DND-41 (cell line): ENCODE data around the gene RORC.

Experiments
- CTCF ChIP-seq: IDR thresholded peaks from 2 replicates; pipeline ENCODE4 v1.5.1; 2012; ENCODE audit warnings: borderline replicate concordance, low read length, moderate library complexity, mild to moderate bottlenecking; ENCODE audit not compliant: poor library complexity, severe bottlenecking; ENCODE audit errors: extremely low read depth
- EZH2 ChIP-seq: IDR thresholded peaks from 3 replicates; pipeline ENCODE4 v1.6.1; 2012; ENCODE audit warnings: borderline replicate concordance, low read depth, mild to moderate bottlenecking, moderate library complexity, low read length, inconsistent platforms; ENCODE audit not compliant: severe bottlenecking

- no peak for TF ChIP-seq CTCF
- TF ChIP-seq EZH2 = no peak
These were observed 9.5 kb upstream of the RORC start for GRCh38 chr1:151841141-151841540.
